Bronchial smooth muscle cell (primary cell): ENCODE data around the gene STMND1. TPM values are rescaled to one million over a fixed set of nuclear protein-coding genes. Genes with fewer than 3 reads are reported as not detected.

Source experiments
- total RNA-seq: library from RNA; depleted of rRNA; stranded (reverse); fragments of >200 nt; gene quantifications from 2 replicates; pipeline ENCODE4 v1.2.1, GENCODE V29; 2014

STMND1 gene
- total RNA-seq: not detected in 2 replicates

DNA sequence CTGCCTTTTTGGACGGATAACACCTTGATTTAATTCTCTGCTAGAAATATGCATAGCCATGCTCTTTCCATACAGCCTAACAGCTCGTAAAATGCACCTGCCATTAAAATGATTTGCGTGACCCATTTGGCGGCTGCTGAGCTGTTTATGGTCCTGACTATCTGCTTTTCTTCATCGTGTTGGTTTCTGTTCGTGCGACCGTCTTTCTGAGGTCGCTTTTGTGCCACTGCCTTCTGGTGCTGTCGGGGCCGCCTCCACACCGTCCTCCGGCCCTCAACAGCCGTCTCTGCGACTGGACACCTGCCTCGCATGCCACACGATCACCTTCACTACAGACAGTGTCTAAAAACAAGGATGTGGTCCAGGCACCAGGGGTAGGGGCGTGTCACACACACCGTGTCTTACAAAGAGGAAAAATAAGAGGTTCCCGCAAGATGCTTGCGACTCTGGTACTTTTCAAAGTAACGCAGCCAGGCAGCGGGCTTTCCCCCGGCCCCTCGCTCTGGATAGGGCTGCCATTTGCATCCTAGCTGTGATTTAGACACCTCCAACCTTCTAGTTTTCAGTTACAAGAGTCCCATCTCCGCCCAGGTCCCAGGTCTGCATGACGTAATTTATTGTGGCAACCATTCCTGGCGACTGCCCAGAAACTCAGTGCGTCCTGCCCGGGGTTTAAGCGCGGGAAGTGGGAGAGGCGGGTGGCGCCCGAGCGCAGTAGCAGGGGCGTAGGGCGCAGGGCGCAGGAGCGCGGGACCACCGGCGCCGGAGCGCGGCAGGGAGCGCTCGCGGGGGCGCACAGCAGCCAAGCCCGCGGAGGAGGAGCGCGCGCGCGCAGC, at the start of gene STMND1:
STMND1 (plus strand) TSS at position 629 of the 836 bp plus-strand sequence. CDS start 208 bp downstream, outside the sequence.

Other genes starting within 250 kb of the STMND1 start
- 0.16 and 1.4 TPM in 2 replicates for gene RBM24, start 179.3 kb downstream of the STMND1 start, total RNA-seq